ENCODE measurements around the gene SNRPA1.

Gene SNRPA1

DNA sequence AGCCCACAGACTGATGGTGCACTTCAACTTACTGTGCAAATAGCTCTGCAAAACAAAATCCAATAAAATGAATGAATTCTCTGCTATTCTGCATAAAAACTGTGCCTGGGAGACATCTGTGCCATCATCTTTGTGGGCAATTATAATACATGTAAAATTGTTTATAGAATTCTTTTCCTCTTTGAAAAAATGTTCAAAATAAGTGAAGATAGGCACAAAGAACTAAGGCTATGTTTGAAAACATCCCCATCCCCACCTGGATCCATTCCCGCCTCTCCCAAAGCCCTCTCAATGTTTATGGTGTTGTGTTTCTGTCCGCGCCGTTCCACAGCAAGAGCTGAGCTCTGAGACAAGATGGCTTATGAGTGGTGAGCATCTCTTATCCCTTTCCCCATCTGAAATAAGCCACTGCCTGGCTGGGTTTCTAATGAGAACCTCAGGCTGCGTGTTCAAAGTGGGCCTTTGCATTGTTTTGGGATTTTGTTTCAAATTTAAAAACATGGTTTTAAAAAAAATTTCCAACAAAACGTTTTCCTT is 22.4 kb upstream of the SNRPA1 start:
- no peak for DNase-seq (ENCODE audit: low read depth)
- no peak overlapping the region for H3K4me3 ChIP-seq (ENCODE audit: low read depth, low read length)
- TF ChIP-seq POLR2A (IDR thresholded peaks at IDR 0.05; ENCODE audit: extremely low read depth, insufficient read length) (no peak), MYC (IDR thresholded peaks at IDR 0.05; ENCODE audit: low read depth, low read length) (no peak)
- TF ChIP-seq, protein P1, sequence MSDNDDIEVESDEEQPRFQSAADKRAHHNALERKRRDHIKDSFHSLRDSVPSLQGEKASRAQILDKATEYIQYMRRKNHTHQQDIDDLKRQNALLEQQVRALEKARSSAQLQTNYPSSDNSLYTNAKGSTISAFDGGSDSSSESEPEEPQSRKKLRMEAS (IDR thresholded peaks at IDR 0.05; ENCODE audit: low read depth, low read length), result no peak
- TF ChIP-seq, protein P2, sequence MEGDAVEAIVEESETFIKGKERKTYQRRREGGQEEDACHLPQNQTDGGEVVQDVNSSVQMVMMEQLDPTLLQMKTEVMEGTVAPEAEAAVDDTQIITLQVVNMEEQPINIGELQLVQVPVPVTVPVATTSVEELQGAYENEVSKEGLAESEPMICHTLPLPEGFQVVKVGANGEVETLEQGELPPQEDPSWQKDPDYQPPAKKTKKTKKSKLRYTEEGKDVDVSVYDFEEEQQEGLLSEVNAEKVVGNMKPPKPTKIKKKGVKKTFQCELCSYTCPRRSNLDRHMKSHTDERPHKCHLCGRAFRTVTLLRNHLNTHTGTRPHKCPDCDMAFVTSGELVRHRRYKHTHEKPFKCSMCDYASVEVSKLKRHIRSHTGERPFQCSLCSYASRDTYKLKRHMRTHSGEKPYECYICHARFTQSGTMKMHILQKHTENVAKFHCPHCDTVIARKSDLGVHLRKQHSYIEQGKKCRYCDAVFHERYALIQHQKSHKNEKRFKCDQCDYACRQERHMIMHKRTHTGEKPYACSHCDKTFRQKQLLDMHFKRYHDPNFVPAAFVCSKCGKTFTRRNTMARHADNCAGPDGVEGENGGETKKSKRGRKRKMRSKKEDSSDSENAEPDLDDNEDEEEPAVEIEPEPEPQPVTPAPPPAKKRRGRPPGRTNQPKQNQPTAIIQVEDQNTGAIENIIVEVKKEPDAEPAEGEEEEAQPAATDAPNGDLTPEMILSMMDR (IDR thresholded peaks at IDR 0.05; ENCODE audit: low read depth, low read length), result no peak

DNA sequence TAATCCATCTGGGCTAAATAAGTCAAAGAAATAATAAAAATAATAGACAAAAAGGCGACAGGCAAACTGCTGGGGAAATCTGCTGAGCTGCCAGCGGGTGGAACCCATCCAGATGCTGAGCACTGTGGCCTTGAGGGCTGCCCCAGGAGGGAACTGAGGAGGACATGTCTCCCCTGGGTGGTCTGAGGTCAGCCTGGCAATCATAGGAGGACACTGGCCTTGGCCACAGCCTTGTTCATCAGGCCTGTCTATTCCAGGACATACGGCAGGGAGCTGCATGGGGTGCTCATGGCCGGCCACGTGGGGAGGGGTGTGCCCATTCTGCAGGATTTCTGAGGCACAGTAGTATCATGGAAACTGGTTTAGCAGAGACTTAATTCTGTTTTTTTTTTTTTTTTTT is 21.5 kb upstream of the SNRPA1 start:
- DNase-seq (ENCODE audit: low read depth), result no peak
- TF ChIP-seq POLR2A (IDR thresholded peaks at IDR 0.05; ENCODE audit: extremely low read depth, insufficient read length), result no peak
- TF ChIP-seq MYC (IDR thresholded peaks at IDR 0.05; ENCODE audit: low read depth, low read length), result no peak
- TF ChIP-seq, protein P2 (IDR thresholded peaks at IDR 0.05; ENCODE audit: low read depth, low read length), result no peak
- TF ChIP-seq, protein P1 (IDR thresholded peaks at IDR 0.05; ENCODE audit: low read depth, low read length), result no peak
- no peak overlapping the region for H3K4me3 ChIP-seq (ENCODE audit: low read depth, low read length)

DNA sequence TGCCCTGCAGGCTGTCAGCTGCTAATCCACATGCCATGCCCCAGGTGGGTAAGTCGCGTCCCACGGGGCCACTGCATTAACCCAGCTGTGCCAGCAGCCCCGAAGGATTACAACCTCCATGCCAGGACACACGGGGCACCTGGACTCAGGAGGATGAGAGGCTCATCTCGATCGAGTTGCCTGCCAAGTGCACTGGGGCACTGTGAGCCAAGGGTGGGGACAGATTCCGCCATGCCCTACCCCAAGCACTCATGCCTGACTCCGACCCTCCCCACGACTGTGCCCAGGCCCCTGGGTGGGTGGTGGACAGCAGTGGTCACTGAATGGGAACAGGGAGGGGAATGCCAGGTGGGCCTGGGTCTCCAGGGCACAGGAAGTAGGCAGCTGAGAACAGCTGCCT is 20.7 kb upstream of the SNRPA1 start:
- H3K4me3 ChIP-seq (ENCODE audit: low read depth, low read length), result no peak overlapping the region
- TF ChIP-seq POLR2A (IDR thresholded peaks at IDR 0.05; ENCODE audit: extremely low read depth, insufficient read length), result no peak
- TF ChIP-seq, protein P2 (IDR thresholded peaks at IDR 0.05; ENCODE audit: low read depth, low read length), result no peak
- no peak for TF ChIP-seq MYC (IDR thresholded peaks at IDR 0.05; ENCODE audit: low read depth, low read length)
- TF ChIP-seq, protein P1 (IDR thresholded peaks at IDR 0.05; ENCODE audit: low read depth, low read length), result no peak
- no peak for DNase-seq (ENCODE audit: low read depth)

DNA sequence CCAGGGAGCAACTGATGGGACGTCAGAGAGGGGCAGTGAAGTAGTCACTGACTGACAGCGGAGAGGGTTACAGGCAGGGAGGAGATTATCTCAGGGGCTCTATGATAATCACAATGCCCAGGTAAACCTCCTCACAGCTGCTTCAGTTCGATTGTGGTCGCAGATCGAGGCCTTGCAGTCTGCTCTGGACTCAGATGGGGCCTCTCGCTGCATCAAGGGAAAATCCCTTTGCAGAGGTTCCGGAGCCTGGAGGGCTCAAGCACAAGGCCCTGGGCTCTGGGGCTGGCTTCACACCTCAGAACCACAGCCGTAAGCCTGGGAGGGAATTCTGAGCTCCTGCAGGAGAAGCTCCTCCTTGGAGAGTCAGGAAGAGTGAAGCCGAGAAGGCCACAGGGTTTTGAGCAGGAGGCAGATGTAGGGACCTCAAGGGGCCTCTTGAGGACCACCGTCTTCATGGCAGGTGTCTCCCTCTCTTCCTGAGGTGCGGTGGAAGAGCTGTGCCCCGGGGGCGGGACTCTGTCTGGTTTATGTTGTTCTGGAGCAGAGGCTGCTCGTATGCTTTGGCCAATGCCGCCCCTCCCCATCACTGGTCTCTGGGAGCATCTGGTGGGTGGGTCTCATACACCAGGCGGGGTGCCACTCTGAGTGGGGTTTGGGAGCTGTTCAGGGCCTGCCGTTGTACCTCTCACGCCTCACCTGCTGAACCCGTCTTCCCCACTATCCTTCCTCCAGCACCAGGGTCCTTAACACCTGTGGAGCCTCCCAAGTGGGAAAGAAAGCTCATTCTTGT is 19.5 kb upstream of the SNRPA1 start:
- H3K4me3 ChIP-seq (ENCODE audit: low read depth, low read length), result no peak overlapping the region
- no peak for DNase-seq (ENCODE audit: low read depth)
- no peak for TF ChIP-seq POLR2A (IDR thresholded peaks at IDR 0.05; ENCODE audit: extremely low read depth, insufficient read length)
- no peak for TF ChIP-seq MYC (IDR thresholded peaks at IDR 0.05; ENCODE audit: low read depth, low read length)
- TF ChIP-seq, protein P1 (IDR thresholded peaks at IDR 0.05; ENCODE audit: low read depth, low read length), result no peak
- TF ChIP-seq, protein P2 (IDR thresholded peaks at IDR 0.05; ENCODE audit: low read depth, low read length), result no peak

DNA sequence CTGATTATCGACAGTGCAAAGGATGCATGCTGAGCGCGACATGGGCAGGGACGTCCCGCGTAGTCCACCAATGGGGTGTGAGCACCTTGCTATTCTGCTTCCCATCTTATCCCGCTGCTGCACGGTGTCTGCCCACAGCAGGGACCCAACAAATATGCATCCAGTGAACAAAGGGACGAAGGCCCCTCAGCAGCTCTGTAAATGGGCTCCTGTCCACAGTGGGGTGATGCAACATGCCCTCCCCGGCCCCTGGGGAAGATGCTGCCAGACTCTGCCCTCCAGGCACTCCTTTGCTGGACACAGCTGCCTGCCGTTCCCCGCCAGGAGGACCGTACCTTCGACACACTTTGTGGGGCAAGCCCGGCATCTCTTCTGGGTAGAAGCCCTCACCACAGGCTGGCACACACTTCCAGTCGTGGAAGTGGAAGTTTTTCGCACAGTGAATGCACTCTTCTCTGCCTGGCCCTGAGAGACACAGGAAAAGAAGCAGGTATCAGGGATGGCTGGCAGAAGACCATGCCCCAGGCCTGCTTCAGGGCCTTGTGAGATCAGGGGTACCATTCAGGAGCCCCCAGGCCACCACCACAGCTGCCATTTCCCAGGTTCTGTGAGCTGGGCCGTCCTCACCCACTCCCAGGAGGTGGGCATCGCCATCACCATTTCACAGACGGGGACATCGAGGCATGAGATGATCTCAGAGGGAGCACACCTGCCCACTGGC is 18.2 kb upstream of the SNRPA1 start:
- TF ChIP-seq POLR2A (IDR thresholded peaks at IDR 0.05; ENCODE audit: extremely low read depth, insufficient read length) (no peak), MYC (IDR thresholded peaks at IDR 0.05; ENCODE audit: low read depth, low read length) (no peak)
- TF ChIP-seq, protein P1 (IDR thresholded peaks at IDR 0.05; ENCODE audit: low read depth, low read length), result no peak
- TF ChIP-seq, protein P2 (IDR thresholded peaks at IDR 0.05; ENCODE audit: low read depth, low read length), result no peak
- no peak for DNase-seq (ENCODE audit: low read depth)
- H3K4me3 ChIP-seq (ENCODE audit: low read depth, low read length), result no peak overlapping the region
